ENCODE results near the gene ADM5. TPM values are rescaled to one million over a fixed set of nuclear protein-coding genes. Genes with fewer than 3 reads are reported as not detected.

ADM5 gene
- polyA plus RNA-seq, 2 of the 4 experiments (the other 2 are of a cell fraction), result 2.0 to 4.3 TPM

- POLR2A ChIA-PET, result interaction anchor here (0.6 to 1.2 kb wide), 2 partner anchors 11 to 28 kb away, joined by 4 read pairs; partner anchors contain the start of gene SCAF1
- WGBS (ENCODE audit: missing lambda C conversion rate), result 95% methylated on average over 50 of the region's 58 CpGs
- no peaks in the 10 kb centered on the region for H3K9me3 ChIP-seq
Measured at GRCh38 chr19:49652551-49653465, 36.6 kb upstream of the ADM5 start.

DNA sequence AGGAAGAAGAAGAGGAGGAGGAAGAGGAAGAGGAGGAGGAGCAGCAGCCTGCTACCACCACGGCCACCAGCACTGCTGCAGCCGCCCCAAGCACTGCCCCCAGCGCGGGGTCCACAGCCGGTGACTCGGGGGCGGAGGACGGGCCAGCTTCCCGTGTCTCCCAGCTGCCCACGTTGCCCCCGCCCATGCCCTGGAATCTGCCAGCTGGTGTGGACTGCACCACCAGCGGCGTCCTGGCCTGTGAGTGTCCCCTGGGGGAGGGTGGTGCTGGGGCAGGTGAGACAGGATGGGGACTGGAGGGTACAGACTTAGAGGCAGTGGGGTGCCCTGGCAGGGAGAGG lies 36.0 kb upstream of the ADM5 start:
- whole genome bisulfite sequencing (ENCODE audit: missing lambda C conversion rate), result 86% methylated on average over 10 of the region's 13 CpGs
- ChIA-PET CTCF (interaction anchor here (21.2 kb wide), 1 partner anchor 21 kb away, joined by 326 read pairs; the partner anchor contains the start of gene PRMT1), POLR2A (interaction anchor here (0.6 to 1.2 kb wide), 2 partner anchors 11 to 28 kb away, joined by 4 read pairs; partner anchors contain the start of gene SCAF1)
- ATAC-seq, result no peak; a peak in 1 of 6 replicates
- Histone ChIP-seq H3K27ac (no peak overlapping the region), H3K4me2 (no peak overlapping the region), H3K4me1 (no peaks in the 10 kb centered on the region), H3K9me3 (no peaks in the 10 kb centered on the region), H3K4me3 (no peak overlapping the region)
- TF ChIP-seq RFX5 (IDR thresholded peaks at IDR 0.05), result no peak
- TF ChIP-seq NPAS2 (CRISPR knock-in tag; IDR thresholded peaks at IDR 0.05; ENCODE audit: borderline replicate concordance), result no peak
- TF ChIP-seq FOSB (CRISPR knock-in tag; IDR thresholded peaks at IDR 0.05), result no peak
- no peak for TF ChIP-seq ZSCAN20 (CRISPR knock-in tag; IDR thresholded peaks at IDR 0.05)
- no peak for TF ChIP-seq EHF (CRISPR knock-in tag; IDR thresholded peaks at IDR 0.05)
- TF ChIP-seq CBX2 (IDR thresholded peaks at IDR 0.05; ENCODE audit: borderline replicate concordance, low read depth), result no peak
- TF ChIP-seq REST (IDR thresholded peaks at IDR 0.05), result no peak
- TF ChIP-seq ZNF302 (CRISPR knock-in tag; IDR thresholded peaks at IDR 0.05), result no peak
- TF ChIP-seq RAD21 (conservative IDR thresholded peaks at IDR 0.05 in 1 of 2, IDR thresholded peaks at IDR 0.05 in 1 of 2), result no peak
- TF ChIP-seq RNF2 (IDR thresholded peaks at IDR 0.05; ENCODE audit: borderline replicate concordance, low read depth), result no peak
- no peak for TF ChIP-seq HDAC2 (IDR thresholded peaks at IDR 0.05)
- DNase-seq (ENCODE audit: low read depth in 1 of 2, low spot score in 1 of 2), result no peak
- no peak for FAIRE-seq

More at GRCh38 chr19:49652551-49653465, 36.6 kb upstream of the ADM5 start:
- DNase-seq (ENCODE audit: low read depth in 1 of 2, low spot score in 1 of 2), result no peak
- no peak for ATAC-seq
- Histone ChIP-seq H3K4me3 (no peak overlapping the region), H3K4me1 (no peaks in the 10 kb centered on the region), H3K27ac (no peak overlapping the region), H3K4me2 (no peak overlapping the region)
- no peak for TF ChIP-seq KDM5A (IDR thresholded peaks at IDR 0.05)
- no peak for TF ChIP-seq JUNB (IDR thresholded peaks at IDR 0.05)
- no peak for TF ChIP-seq FOSB (CRISPR knock-in tag; IDR thresholded peaks at IDR 0.05)
- no peak for TF ChIP-seq ESRRA (IDR thresholded peaks at IDR 0.05; ENCODE audit: borderline replicate concordance, low read length)
- TF ChIP-seq, protein P1, sequence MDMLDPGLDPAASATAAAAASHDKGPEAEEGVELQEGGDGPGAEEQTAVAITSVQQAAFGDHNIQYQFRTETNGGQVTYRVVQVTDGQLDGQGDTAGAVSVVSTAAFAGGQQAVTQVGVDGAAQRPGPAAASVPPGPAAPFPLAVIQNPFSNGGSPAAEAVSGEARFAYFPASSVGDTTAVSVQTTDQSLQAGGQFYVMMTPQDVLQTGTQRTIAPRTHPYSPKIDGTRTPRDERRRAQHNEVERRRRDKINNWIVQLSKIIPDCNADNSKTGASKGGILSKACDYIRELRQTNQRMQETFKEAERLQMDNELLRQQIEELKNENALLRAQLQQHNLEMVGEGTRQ (IDR thresholded peaks at IDR 0.05), result no peak
- TF ChIP-seq HOXB13 (CRISPR knock-in tag; IDR thresholded peaks at IDR 0.05; ENCODE audit: low read depth), result no peak
- no peak for TF ChIP-seq SMC3 (IDR thresholded peaks at IDR 0.05)
- TF ChIP-seq ZFP36 (IDR thresholded peaks at IDR 0.05; ENCODE audit: borderline replicate concordance, partially characterized antibody), result no peak
- TF ChIP-seq POLR2AphosphoS2 (conservative IDR thresholded peaks at IDR 0.05; ENCODE audit: low read length), result no peak
- TF ChIP-seq, protein P2, sequence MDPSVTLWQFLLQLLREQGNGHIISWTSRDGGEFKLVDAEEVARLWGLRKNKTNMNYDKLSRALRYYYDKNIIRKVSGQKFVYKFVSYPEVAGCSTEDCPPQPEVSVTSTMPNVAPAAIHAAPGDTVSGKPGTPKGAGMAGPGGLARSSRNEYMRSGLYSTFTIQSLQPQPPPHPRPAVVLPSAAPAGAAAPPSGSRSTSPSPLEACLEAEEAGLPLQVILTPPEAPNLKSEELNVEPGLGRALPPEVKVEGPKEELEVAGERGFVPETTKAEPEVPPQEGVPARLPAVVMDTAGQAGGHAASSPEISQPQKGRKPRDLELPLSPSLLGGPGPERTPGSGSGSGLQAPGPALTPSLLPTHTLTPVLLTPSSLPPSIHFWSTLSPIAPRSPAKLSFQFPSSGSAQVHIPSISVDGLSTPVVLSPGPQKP (IDR thresholded peaks at IDR 0.05; ENCODE audit: low read depth, low read length), result no peak
- CTCF ChIA-PET, result interaction anchor here (21.2 kb wide), 1 partner anchor 22 kb away, joined by 326 read pairs; the partner anchor contains the start of gene PRMT1
- no peak for FAIRE-seq
